Inflammatory macrophage (primary cell): Measurements from ENCODE around the gene COL23A1.

Experiments used
- DNase-seq, 2 donors: peaks; one replicate each; pipeline ENCODE4 v3.0.0-alpha.2; 2020 to 2022

Gene COL23A1

GRCh38 chr5:178389026-178389729 lies 201.0 kb downstream of the COL23A1 start:
- peak; percentile 53 to 91 for DNase-seq

DNA sequence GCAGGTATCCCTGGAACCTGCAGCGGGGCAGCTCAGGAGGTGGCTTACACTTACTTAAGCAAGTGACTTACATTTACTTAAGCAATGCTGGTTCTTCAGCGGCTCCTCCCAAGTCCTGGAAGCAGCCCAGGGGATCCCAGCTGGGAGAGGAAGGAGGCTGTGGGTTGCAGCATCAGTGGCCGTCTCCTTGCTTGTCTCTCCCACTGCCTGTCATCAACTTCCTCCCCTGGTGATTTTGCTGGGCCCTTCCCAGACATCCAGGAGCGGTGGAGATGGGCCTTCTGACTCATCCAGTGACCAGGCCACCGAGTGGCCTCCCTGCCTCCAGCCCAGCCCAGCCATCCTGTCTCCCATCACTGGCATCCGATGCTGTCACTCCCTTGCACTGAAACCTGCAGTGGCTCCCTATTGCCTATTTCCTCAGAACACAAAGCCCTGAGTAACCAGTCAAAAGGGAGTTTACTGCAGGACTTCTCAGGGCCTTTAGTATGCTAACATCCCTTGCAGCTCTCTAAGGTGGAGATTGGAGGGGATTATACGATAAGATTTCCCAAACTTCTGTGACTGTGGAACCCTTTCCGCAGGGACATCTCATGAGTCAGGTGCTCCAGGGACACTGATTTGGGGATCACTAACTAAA lies 201.7 kb downstream of the COL23A1 start:
- peak; percentile 78 to 95 for DNase-seq

- DNase-seq = no peak
Measured at GRCh38 chr5:178387856-178388190, 202.4 kb downstream of the COL23A1 start.

DNA sequence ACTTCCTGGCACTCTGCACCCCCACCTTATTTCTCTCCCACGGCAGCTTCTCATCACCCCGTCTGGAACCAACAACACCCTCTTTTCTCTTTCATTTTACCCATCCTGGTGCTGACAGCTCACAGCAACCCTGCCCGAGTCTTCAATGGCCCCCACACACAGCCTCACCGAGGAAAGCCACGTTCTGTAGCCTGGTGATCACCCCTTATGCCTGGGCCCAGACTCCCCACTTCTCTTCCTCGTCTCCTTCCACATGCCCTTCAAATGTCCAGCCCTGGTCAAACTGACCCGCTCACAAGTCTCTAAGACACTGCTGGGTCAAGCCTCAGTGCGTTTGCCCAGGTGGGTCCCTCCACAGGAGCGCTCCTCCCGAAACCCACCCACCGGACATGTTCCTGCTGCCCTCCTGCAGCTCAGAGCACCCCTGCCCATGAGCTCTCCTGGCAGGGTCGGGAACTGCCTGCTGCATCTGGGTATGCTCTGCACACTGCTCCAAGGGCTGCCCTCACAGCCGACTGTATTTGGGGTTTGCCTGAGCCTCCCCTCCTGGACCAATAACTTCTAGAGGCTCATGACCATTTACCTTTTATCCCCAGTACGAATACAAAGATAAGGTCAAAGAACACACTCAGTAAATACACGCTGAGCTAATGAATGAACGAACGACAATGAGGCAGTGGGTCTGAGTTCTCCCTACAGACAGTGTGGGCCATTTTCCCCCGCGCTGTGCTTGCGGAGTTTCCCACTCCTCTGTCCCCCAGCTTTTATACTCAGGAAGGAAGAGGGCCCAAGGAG lies 202.9 kb downstream of the COL23A1 start:
- DNase-seq = no peak

GRCh38 chr5:178386336-178386931 lies 203.8 kb downstream of the COL23A1 start:
- DNase-seq = no peak

DNA sequence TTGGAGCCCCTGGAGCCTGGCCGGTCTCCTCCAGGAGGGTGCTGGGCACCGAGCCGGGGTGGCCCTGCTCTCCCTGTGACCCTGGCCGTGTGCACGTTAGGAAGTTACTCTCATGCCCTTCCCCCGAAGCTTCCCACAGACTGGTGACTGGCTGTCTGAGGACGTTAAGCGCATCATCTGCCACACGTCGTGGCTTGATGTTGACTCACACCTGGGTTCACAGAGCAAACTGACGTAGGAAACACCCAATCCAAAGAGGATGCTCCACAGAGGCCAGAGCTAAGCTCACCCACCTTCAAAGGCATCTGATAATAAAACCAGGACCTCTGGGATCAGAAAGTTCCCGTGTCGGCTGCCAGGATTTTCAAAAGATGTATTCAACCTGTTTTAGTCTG lies 204.7 kb downstream of the COL23A1 start:
- DNase-seq = peak; percentile 59 to 96

DNA sequence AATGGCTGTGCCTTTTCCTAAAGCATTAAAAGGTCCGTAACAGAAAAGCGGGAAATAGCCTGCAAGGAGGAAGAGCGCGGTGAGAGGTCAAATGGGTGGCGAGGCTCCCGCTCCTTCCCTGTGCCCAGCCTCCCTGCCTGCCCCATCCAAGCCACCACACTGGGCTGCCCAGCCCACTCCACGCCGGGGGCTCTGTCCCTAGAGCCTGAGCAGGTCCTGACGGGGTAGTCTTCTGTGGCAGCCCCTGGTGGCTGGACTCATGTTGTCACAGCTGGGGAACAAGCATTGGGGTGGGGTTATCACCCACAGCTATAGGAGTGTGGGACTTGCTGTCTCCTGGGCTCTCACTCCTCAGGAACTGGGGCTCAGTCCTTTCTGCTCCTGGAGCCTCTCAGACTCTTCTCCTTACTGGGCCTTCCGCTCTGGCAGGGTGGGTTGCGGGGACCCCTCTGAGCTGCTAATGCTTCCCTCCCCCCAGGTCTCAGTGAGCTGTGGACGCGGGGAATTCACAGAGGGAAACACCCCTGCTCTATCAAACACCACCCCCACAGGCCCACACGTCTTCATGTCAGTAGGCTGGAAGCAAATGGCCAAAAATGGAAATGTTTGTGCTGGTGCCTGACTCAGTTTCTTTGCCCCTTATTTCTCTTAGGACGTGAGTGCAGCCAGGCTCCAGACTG lies 205.2 kb downstream of the COL23A1 start:
- DNase-seq = peak in 1 of 2 donors; percentile 63

GRCh38 chr5:178383919-178384815 lies 206.0 kb downstream of the COL23A1 start:
- no peak for DNase-seq

DNA sequence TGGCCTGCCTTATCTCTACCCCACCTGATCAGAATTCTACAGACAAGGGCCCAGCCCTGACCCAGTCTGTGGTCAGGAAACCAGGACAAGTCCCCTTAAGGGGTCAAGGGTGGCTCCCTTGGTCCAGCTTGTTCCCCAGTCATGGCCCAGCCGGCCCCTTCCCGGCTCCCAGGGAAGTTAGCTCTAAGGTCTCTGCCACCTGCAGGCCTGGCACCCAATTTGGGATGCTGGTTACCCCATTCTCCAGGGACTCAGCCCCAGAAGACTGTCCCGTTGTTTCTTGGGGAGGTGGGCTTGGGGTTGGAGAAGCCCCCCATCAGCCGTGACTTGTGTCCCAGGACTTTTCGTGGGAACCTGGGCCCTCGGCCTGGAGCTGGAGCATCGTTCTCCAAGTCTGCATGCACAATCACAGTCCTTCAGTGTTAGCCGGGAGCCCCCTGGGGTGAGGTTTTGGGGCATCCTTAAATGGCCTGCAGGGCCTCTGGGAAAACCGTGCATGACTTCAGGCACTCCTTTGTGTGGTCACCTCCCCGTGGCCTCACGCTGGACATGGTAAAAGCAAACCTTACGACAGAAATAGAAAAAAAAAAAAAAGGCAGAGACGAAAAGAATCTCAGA lies 206.8 kb downstream of the COL23A1 start:
- DNase-seq = no peak

DNA sequence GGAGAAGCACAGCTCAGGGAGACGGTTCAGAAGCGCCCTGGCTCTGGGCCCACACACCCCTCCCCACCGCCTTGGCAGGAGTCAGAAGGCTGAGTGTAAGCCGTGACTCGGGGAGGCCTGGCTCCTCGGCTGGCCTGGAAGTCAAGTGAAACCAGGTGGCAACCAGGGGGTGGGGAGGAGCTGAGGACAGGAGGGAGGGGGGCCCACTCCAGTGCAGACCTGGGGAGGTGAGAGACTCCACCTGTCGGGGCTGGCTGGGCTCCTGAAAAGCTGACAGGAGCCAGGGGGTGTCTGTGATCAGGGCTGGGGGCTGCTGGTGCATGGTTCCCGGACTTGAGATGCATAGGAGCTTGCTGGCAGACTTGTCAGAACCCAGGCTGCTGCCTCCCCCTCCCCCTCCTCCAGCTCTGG lies 207.4 kb downstream of the COL23A1 start:
- no peak for DNase-seq

DNA sequence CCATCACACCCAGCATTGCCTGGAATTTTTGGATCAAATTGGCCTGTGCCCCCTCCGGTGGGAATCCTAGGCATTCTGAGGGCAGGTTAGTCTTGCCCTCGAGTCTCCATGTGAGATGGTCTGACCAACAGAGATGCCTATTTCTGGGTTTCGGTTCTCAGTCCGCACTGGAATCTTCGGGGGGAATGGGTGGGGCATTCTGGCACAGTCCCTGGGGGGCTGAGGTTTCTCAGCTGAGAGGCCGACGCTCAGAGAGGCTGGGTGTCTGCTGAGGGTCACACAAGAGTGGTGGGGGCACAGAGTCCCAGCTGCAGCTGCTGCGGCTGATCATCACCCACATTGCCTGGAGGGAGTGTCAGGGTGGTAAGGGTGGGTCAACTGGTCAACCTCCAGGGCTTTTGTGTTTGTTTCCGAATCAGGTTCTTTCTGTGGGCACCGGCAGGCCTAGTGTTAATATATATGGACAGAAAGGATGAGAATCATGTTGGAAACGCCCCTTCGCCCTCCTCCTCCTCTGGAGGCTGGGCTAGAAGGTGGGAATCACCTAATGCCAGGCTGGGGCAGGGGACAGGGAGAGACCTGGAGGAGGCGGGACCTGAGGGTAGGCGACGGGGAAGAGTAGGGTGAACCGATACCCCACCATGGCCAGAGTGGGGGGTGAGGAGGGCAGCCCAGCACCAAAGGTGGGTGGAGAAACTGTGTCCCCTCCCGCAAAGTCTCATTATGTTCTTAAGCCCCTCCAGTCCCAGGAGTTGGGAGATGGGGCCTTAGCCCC lies 208.1 kb downstream of the COL23A1 start:
- DNase-seq = no peak

- no peak for DNase-seq
Measured at GRCh38 chr5:178381206-178381605, 209.0 kb downstream of the COL23A1 start.

- no peak for DNase-seq
Measured at GRCh38 chr5:178380541-178381074, 209.6 kb downstream of the COL23A1 start.

GRCh38 chr5:178380086-178380485 lies 210.1 kb downstream of the COL23A1 start:
- no peak for DNase-seq

DNA sequence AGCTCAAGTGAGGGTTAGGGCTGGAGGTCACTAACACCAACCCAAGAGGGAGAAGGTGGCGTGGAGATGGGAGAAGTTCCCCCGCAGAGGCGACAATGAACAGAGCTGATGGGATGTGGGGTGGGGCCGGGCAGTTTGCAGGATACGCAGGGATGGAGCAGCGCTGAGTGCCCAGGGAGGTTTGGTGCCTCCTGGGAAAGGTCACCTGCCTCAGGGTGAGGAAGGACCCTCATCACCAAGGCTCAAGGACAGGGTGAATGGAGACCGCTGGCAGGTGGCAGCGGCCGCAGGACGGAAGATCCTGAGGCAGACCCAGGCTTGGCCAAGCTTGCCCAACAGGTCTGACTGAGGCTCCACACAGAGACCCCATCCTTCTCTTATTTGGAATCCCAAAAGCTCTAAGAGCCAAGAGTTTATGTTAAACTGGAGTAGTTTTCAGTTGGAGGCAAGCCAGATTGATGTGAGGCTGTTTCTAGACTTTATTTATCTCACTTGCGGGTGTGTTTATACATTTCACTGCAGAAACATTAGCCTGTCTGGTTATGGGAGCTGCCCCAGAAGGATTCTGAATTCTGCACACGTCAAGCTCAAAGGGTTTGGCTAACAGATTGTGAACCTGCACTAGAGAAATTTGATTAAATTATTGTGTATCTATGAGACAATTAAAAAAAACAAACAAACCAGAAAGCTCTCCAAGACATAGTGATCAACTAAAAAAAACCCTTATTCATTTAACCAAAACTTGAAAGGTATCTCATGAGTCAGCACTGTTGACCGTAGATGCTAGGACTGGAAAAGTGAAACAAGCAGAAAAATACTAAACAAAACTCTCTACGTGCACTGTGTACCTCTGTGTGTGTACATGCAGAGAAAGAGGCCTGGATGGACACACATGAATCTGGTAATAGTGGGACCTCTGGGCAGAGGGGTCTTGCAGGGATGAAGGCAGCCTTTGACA lies 211.4 kb downstream of the COL23A1 start:
- no peak for DNase-seq

GRCh38 chr5:178377583-178378270 lies 212.5 kb downstream of the COL23A1 start:
- DNase-seq = no peak

- DNase-seq = no peak
Measured at GRCh38 chr5:178376921-178377582, 213.1 kb downstream of the COL23A1 start.

DNA sequence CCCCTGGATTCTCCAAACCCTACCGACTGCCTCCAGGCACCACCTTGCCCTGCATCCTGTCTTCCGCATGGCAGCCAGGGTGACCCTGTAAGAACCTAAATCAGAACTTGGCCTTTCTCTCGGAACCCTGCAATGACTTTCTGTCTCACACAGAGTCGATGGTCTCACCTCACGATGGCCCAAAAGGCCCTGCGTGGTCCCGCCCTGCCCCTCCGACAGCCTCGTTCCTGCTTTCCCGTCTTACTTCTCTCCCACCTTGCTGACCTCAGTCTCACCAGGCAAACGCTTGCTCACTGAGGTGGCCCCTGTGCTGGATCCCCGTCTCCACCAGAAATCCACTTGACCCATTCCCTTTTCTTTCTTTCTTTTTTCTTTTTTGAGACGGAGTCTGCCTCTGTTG lies 214.8 kb downstream of the COL23A1 start:
- no peak for DNase-seq
